ENCODE measurements around the gene ACTR3. TPM values are rescaled to one million over a fixed set of nuclear protein-coding genes. Genes with fewer than 3 reads are reported as not detected.

Gene ACTR3
- total and polyA plus RNA-seq, 2 donors (not counting 1 experiment from before 2014, with no cell fraction given), result 64.3 to 249 TPM

DNA sequence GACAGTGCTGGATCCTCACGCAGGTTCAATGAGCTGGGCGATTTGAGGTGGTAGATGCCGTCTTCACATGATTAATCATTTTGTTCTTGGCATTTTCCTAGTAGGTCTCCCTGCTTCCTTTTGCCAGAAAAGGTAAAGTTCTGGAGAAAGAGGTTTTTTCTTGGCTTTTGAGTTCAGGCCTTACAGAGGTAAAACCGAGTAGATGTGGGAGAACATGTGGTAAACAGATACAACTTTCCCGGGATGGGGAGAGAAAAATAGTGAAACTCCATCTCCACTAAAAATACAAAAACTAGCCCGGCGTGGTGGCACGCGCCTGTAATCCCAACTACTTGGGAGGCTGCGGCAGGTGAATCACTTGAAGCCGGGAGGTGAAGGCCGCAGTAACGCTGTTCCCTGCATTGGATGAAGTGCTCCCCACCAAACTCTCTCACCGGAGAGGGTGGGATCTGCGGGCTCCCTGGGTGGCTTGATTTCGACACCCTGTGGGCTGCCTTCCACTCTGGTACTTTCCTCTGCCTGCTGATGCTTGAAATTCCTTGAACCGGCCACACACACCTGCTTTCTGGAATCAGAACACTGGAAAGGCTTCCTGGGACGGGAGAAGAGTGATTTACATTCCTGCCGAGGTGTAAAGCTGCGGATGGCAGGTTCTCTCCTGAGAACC is 88.8 kb downstream of the ACTR3 start:
- H3K27ac Mint-ChIP-seq, result peak overlapping the region; percentile 51
- 99% methylated on average over 18 of the region's 20 CpGs for WGBS (ENCODE audit: insufficient coverage)
- H3K27me3 Mint-ChIP-seq, result no peaks in the 10 kb centered on the region
- TF ChIP-seq CTCF (IDR thresholded peaks at IDR 0.05), result no peak
- TF ChIP-seq EZH2 (IDR thresholded peaks at IDR 0.05; ENCODE audit: borderline replicate concordance, insufficient read depth, low read depth, low read length, poor library complexity, severe bottlenecking), result no peak
- no peak overlapping the region for H3K4me2 ChIP-seq (replicated peaks; ENCODE audit: low read depth, low read length, poor library complexity, severe bottlenecking)
- intact Hi-C loops (cut with micrococcal nuclease), result no loop called here
- H3K27me3 ChIP-seq (replicated peaks in 1 of 4; ENCODE audit: control extremely low read depth in 1 of 4, control insufficient read depth in 3 of 4, insufficient read depth in 4 of 4, low read length in 3 of 4), result no peaks in the 10 kb centered on the region
- H3K4me1 Mint-ChIP-seq, result peaks cover 2% of the 10 kb centered on the region
- POLR2A ChIA-PET, result no interaction called here
- no peak for ATAC-seq (ENCODE audit: low read depth)
- H3K4me3 ChIP-seq (ENCODE audit: control extremely low read depth in 1 of 5, extremely low read depth in 1 of 5, insufficient read depth in 1 of 5, low read depth in 2 of 5, low read length in 4 of 5), result no peak overlapping the region
- H3K27ac ChIP-seq (ENCODE audit: low read length in 2 of 2), result no peak overlapping the region
- H4K20me1 ChIP-seq (ENCODE audit: control insufficient read depth, insufficient read depth, low read length, poor library complexity, severe bottlenecking), result no peaks in the 10 kb centered on the region
- CTCF ChIA-PET, result interaction anchor here (1.1 to 1.8 kb wide), 3 partner anchors 9 to 12 kb away, joined by 3 to 5 read pairs (median 4); no protein-coding TSS in a partner anchor
- no peak overlapping the region for H2AFZ ChIP-seq (ENCODE audit: insufficient read depth, low read depth, low read length, poor library complexity, severe bottlenecking)
- DNase-seq, result no peak
- H3K4me1 ChIP-seq (ENCODE audit: control insufficient read depth in 2 of 2, insufficient read depth in 2 of 2, low read length in 2 of 2), result no peaks in the 10 kb centered on the region
- H3K9ac ChIP-seq (ENCODE audit: low read length), result no peak overlapping the region
- H3K36me3 ChIP-seq (replicated peaks in 1 of 2; ENCODE audit: control extremely low read depth in 1 of 2, control insufficient read depth in 1 of 2, extremely low read depth in 1 of 2, insufficient read depth in 2 of 2, low read length in 1 of 2), result peaks cover 0 to 18% of the 10 kb centered on the region in 2 experiments
- no peaks in the 10 kb centered on the region for H3K79me2 ChIP-seq (ENCODE audit: control insufficient read depth, insufficient read depth, low read length)
- no peak overlapping the region for H3K4me3 Mint-ChIP-seq
- peaks cover 0 to 17% (median 3%) of the 10 kb centered on the region in 3 donors for H3K9me3 ChIP-seq (ENCODE audit: control extremely low read depth in 1 of 3, control insufficient read depth in 2 of 3, insufficient read depth in 1 of 3, low read length in 2 of 3)
- no peaks in the 10 kb centered on the region for H3K9me3 Mint-ChIP-seq (ENCODE audit: insufficient read depth)
